Erythroblast (primary cell): ENCODE results near the gene REPS2.

ENCODE experiments used
- DNase-seq, 2 experiments: peaks; one replicate each; lab custom pipeline; 2025; lab: John Stamatoyannopoulos, UW
- GATA1 ChIP-seq: IDR thresholded peaks from 2 replicates; pipeline ENCODE4 v1.6.1; 2011; ENCODE audit warnings: low read depth, mild to moderate bottlenecking, control low read depth, low read length, moderate library complexity
- POLR2A ChIP-seq: IDR thresholded peaks from 2 replicates; pipeline ENCODE4 v1.6.1; 2011; ENCODE audit warnings: mild to moderate bottlenecking, low read length

Gene REPS2

GRCh38 chrX:17005712-17006368 is 59.4 kb downstream of the REPS2 start:
- TF ChIP-seq POLR2A (no peak), GATA1 (no peak)
- DNase-seq: no peak

DNA sequence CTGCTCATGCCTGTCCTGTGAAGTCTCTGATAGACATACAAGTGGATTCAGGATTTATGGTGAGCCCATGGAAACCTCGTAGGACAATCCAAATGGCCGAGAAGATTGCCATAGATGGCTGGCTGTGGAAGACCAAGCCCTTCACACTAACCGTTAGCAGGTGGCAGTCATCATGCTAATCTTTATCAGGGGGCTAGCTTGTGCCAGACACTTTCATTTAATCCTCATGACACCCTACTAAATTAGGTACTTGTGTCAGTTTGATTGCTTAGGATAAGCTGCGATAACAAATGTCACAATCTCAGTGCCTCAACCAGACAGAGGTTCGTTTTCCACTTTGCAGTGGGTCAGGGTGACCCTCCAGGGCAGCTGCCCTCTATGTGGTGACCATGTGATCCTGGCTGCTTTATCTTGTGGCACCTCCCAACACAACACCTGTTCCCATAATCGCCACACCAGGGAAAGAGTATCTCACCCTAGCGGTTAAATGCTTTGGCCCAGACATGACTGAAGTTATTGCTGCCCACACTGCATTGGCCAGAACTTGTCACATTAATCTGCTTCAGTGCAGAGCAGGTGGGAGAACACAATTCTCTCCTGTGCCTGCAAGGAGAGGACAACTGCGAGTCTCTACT is 60.8 kb downstream of the REPS2 start:
- DNase-seq: no peak
- TF ChIP-seq GATA1: no peak
- no peak for TF ChIP-seq POLR2A

DNA sequence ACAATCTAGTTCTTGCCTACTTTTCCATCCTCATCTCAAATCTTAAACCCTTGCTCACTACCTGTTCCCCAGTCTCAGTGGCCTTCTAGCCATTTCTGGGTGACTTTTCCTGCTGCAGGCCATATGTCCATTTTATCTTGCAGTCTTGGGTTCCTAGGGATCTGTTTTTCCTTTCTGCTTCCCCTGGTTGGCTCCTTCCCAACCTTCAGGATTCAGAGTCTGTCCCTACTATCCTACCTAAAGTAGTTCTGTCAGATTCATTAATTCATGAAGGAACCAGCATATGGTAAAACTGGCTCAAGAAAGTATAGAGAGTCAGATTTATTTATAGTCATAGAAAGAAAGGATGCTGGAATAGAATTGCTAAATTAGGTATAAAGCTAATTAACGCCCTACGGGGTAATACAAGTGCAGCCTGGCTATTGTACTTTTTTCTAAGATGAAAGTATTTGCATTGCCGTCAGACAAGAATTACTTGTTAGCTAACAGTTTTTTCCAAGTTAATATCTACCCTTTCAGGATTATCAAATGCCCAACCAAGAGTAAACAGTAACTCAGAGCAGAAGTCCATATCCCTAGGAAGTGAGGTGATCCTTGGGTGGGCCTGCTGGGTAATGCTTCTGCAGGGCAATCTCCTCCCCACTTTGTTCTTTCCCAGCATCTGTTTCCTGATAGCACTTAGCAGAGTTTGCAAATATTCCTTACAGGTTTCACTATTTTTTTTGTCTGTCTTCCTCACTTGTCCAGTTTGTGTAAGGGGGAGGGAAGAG is 63.6 kb downstream of the REPS2 start:
- no peak for DNase-seq

GRCh38 chrX:17012465-17012864 is 66.0 kb downstream of the REPS2 start:
- TF ChIP-seq POLR2A (no peak), GATA1 (no peak)
- no peak for DNase-seq

More for the DNA sequence above, 63.6 kb downstream of the REPS2 start:
- TF ChIP-seq GATA1 (no peak), POLR2A (no peak)

- no peak for DNase-seq
- no peak for TF ChIP-seq POLR2A
- TF ChIP-seq GATA1: no peak
Observed at GRCh38 chrX:17014216-17014615, 67.8 kb downstream of the REPS2 start.

GRCh38 chrX:17017134-17017533 is 70.7 kb downstream of the REPS2 start:
- TF ChIP-seq POLR2A (no peak), GATA1 (no peak)
- DNase-seq: no peak

- no peak for DNase-seq
- TF ChIP-seq GATA1 (no peak), POLR2A (no peak)
Observed at GRCh38 chrX:17020356-17020755, 73.9 kb downstream of the REPS2 start.

DNA sequence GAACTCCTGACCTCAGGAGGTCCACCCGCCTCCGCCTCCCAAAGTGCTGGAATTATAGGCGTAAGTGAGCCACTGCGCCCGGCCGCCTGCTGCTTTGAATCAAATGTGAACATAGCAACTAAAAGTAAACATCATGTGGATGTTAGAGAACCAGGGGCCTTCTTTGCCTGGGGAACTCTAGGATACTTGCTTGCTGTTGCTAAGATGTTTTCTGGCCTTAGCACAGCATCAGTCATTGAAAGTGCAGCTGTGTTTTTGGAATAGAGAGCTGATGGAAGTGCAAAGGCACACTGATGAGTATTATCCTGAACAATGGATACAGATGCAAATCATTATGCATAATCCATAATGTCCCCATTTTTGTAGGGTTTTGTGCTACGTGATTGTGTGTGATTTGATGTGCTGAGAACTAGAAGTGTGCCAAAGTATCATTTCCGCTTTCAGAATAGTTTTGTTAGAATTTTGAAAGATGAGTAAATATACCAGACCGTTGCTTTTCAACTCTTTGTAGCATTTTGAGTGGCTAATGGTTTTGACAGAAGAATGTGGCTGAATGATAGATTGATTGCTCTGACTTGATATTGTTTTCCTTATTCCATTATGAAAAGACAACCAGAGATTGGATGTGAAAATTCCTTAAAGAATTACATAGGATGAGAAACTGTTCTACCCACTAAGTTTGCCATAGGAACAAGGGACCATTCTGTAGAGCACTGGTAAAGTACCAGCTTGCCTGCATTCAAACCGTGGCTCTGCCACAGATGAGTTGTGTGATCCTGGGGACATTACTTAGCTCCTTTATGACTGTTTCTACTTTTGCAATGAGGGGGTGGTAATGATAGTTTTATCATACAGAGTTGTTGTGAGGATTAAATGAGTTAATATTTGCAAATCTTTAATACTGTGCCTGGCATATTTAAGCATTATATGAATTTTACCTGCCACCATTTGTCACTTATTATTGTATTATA is 74.7 kb downstream of the REPS2 start:
- DNase-seq: no peak
- TF ChIP-seq POLR2A: no peak
- no peak for TF ChIP-seq GATA1

DNA sequence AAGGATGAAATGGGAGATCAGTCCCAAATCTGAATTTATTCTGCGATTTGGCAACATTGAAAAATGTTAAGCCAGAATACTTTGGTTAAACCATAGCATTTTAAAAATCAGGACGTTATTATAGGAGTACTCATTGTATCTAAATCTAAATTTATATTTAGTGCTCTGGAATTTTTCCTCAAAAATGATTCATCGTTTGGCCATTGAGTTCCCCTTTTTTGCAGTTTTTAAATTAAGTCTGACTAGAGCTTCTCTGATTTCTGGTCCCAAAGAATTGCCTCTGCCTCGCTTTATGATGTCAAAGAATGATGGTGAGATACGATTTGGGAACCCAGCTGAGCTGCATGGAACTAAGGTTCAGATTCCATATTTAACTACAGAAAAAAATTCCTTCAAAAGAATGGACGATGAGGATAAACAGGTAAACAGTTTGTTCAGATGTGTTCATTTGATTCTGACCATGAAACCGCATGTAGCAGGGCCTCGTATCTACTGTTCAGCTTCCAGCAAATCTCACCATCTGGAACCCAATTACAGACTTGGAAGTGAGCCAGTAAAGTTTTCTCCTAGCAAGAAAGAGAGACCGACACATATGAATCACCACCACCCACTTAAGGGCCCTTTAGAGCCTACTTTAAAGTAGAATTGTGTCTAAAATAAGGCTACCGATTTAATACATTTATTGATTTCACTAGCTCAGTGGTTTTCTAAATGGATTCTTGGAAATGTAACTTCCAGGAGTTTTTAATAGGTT is 75.6 kb downstream of the REPS2 start:
- DNase-seq: no peak
- no peak for TF ChIP-seq POLR2A
- TF ChIP-seq GATA1: no peak

DNA sequence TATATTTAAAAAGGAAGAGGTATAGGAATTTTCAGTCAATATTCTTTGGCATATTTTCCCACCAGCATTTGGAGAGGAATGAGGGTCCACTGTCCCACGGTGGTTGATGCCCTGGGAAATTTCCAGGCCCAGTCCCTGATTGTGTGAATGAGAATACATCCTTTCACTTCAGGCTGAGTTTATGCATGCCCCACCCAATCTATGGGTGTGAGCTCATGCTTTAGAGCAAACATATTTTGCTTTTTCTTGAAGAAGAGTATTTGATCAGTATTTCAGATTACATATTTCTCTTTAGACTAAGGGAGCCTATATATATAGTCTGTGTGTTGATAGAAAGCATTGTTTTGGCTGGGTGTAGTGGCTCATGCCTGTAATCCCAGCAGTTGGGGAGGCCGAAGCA is 77.2 kb downstream of the REPS2 start:
- DNase-seq: no peak
- TF ChIP-seq POLR2A (no peak), GATA1 (no peak)

DNA sequence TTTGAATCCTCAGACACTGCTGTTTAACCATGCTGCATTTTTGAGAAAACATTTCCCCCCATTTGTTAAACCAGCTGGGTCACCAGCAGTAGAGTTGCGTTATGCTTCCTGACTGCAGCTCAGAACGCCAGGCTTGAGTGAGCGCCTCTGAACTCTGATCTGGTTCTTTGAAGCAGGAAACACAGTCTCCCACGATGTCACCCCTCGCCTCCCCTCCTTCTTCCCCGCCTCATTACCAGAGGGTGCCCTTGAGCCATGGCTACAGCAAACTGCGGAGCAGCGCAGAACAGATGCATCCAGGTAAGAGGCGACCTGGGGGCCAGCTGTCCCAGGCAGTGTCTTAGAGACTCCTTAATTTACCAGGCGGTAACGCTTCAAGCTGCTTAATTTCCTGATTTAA is 78.4 kb downstream of the REPS2 start:
- TF ChIP-seq POLR2A (no peak), GATA1 (no peak)
- no peak for DNase-seq

DNA sequence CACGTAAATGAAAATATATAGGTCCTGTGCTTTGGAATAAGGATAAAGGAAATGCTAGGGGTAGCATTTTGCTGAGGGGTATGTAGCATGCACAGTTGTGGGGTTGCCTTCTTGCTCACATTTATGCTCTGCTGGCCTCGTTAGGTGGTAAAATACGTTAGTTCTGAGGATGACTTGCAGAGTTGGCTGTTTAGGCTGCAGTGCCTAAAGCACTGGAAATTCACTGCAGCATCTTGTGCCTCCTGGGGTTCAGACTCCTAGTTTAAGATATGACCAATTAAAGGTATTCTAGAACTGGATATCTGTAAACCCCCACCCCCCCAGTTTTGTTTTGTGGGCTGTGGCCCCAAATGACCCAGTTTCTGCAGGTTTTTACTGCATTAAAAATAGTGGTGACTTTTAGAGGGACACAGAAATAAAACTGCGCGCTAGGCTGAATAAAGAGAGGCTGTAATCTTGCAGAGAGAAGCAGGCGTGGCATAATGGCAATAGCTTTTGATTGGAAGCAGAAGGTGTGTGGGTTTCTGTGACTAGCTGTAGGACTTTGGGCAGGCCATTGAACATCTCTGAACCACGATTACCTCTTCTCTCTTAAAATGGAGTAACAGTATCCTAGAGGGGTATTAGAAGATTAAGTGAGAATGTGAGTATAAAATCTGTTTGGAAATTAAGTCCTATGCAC is 79.3 kb downstream of the REPS2 start:
- DNase-seq: no peak
- TF ChIP-seq POLR2A (no peak), GATA1 (no peak)
